Measurements from ENCODE around the gene KRTAP5-1. TPM values are rescaled to one million over a fixed set of nuclear protein-coding genes. Genes with fewer than 3 reads are reported as not detected.

Gene KRTAP5-1
- polyA plus RNA-seq, 2 donors = not detected

- no peaks in the 10 kb centered on the region for H3K9me3 ChIP-seq (ENCODE audit: control insufficient read depth in 2 of 2, insufficient read depth in 1 of 2, low read depth in 1 of 2, low read length in 1 of 2)
- H3K36me3 ChIP-seq (ENCODE audit: control insufficient read depth in 2 of 2, insufficient read depth in 2 of 2, low read length in 1 of 2) = no peaks in the 10 kb centered on the region
- no peak overlapping the region for H3K4me3 ChIP-seq (ENCODE audit: low read depth in 1 of 2, low read length in 2 of 2)
- 82 to 85% methylated on average over 20 to 22 of the region's 22 CpGs for WGBS, 2 donors
- no peaks in the 10 kb centered on the region for H3K27me3 ChIP-seq (ENCODE audit: control insufficient read depth in 1 of 2, insufficient read depth in 2 of 2, low read length in 2 of 2)
- H3K27ac ChIP-seq (ENCODE audit: low read depth in 2 of 2, low read length in 1 of 2) = no peak overlapping the region
- H3K4me1 ChIP-seq (ENCODE audit: control insufficient read depth in 2 of 2, insufficient read depth in 2 of 2, low read length in 1 of 2) = peaks cover 0 to 11% of the 10 kb centered on the region in 2 donors
Observed at GRCh38 chr11:1541474-1542204, 43.4 kb downstream of the KRTAP5-1 start.

- Histone ChIP-seq H3K4me3 (ENCODE audit: low read depth in 1 of 2, low read length in 2 of 2) (no peak overlapping the region), H3K9me3 (ENCODE audit: control insufficient read depth in 2 of 2, insufficient read depth in 1 of 2, low read depth in 1 of 2, low read length in 1 of 2) (no peaks in the 10 kb centered on the region), H3K27me3 (ENCODE audit: control insufficient read depth in 1 of 2, insufficient read depth in 2 of 2, low read length in 2 of 2) (no peaks in the 10 kb centered on the region), H3K4me1 (ENCODE audit: control insufficient read depth in 2 of 2, insufficient read depth in 2 of 2, low read length in 1 of 2) (peaks cover 5 to 7% of the 10 kb centered on the region in 2 donors), H3K36me3 (ENCODE audit: control insufficient read depth in 2 of 2, insufficient read depth in 2 of 2, low read length in 1 of 2) (peaks cover 0 to 3% of the 10 kb centered on the region in 2 donors), H3K27ac (ENCODE audit: low read depth in 2 of 2, low read length in 1 of 2) (no peak overlapping the region)
- WGBS, 2 donors = 89 to 90% methylated on average over 6 of the region's 6 CpGs
Observed at GRCh38 chr11:1540074-1540473, 45.0 kb downstream of the KRTAP5-1 start.

GRCh38 chr11:1538153-1538552 lies 46.9 kb downstream of the KRTAP5-1 start:
- Histone ChIP-seq H3K27me3 (ENCODE audit: control insufficient read depth in 1 of 2, insufficient read depth in 2 of 2, low read length in 2 of 2) (no peaks in the 10 kb centered on the region), H3K36me3 (ENCODE audit: control insufficient read depth in 2 of 2, insufficient read depth in 2 of 2, low read length in 1 of 2) (peaks cover 0 to 6% of the 10 kb centered on the region in 2 donors), H3K4me1 (ENCODE audit: control insufficient read depth in 2 of 2, insufficient read depth in 2 of 2, low read length in 1 of 2) (peaks cover 15 to 16% of the 10 kb centered on the region in 2 donors), H3K27ac (ENCODE audit: low read depth in 2 of 2, low read length in 1 of 2) (no peak overlapping the region), H3K4me3 (ENCODE audit: low read depth in 1 of 2, low read length in 2 of 2) (no peak overlapping the region), H3K9me3 (ENCODE audit: control insufficient read depth in 2 of 2, insufficient read depth in 1 of 2, low read depth in 1 of 2, low read length in 1 of 2) (no peaks in the 10 kb centered on the region)
- 80 to 91% methylated on average over 5 of the region's 5 CpGs for WGBS, 2 donors

GRCh38 chr11:1536065-1536843 lies 48.8 kb downstream of the KRTAP5-1 start:
- H3K27ac ChIP-seq (ENCODE audit: low read depth in 2 of 2, low read length in 1 of 2) = no peak overlapping the region

DNA sequence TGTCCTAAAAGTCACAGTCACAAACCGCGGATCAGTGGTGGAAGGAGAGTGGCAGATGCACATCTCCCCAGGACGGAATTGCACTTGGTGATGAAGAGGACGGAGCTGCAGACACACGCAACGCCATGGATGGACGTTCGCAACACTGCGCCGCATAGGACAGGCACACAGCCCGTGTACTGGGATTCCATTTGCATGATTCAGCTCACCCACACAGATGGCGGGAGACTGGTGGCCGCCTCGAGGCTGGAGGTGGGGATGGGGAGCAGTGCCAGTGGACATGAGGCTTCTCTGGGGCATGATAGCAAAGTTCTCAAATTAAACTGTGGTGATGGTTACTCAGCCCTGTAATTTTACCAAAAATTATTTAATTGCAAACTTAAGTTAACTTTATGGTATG lies 50.4 kb downstream of the KRTAP5-1 start:
- Histone ChIP-seq H3K9me3 (ENCODE audit: control insufficient read depth in 2 of 2, insufficient read depth in 1 of 2, low read depth in 1 of 2, low read length in 1 of 2) (no peaks in the 10 kb centered on the region), H3K4me1 (ENCODE audit: control insufficient read depth in 2 of 2, insufficient read depth in 2 of 2, low read length in 1 of 2) (peaks cover 20 to 45% of the 10 kb centered on the region in 2 donors), H3K27ac (ENCODE audit: low read depth in 2 of 2, low read length in 1 of 2) (no peak overlapping the region), H3K36me3 (ENCODE audit: control insufficient read depth in 2 of 2, insufficient read depth in 2 of 2, low read length in 1 of 2) (peaks cover 0 to 10% of the 10 kb centered on the region in 2 donors), H3K4me3 (ENCODE audit: low read depth in 1 of 2, low read length in 2 of 2) (no peak overlapping the region), H3K27me3 (ENCODE audit: control insufficient read depth in 1 of 2, insufficient read depth in 2 of 2, low read length in 2 of 2) (no peaks in the 10 kb centered on the region)
- 65 to 74% methylated on average over 14 of the region's 14 CpGs for WGBS, 2 donors

More at GRCh38 chr11:1536065-1536843, 48.8 kb downstream of the KRTAP5-1 start:
- peaks cover 15 to 35% of the 10 kb centered on the region in 2 donors for H3K4me1 ChIP-seq (ENCODE audit: control insufficient read depth in 2 of 2, insufficient read depth in 2 of 2, low read length in 1 of 2)
- WGBS, 2 donors = 68 to 70% methylated on average over 16 of the region's 16 CpGs
- no peaks in the 10 kb centered on the region for H3K9me3 ChIP-seq (ENCODE audit: control insufficient read depth in 2 of 2, insufficient read depth in 1 of 2, low read depth in 1 of 2, low read length in 1 of 2)
- H3K27me3 ChIP-seq (ENCODE audit: control insufficient read depth in 1 of 2, insufficient read depth in 2 of 2, low read length in 2 of 2) = no peaks in the 10 kb centered on the region
- H3K4me3 ChIP-seq (ENCODE audit: low read depth in 1 of 2, low read length in 2 of 2) = no peak overlapping the region
- peaks cover 0 to 6% of the 10 kb centered on the region in 2 donors for H3K36me3 ChIP-seq (ENCODE audit: control insufficient read depth in 2 of 2, insufficient read depth in 2 of 2, low read length in 1 of 2)

Other genes with a start within 250 kb of the KRTAP5-1 start
- 1 to 10 TPM in 1 of 2 donors, under 1 TPM in 1; 0.90 to 1.1 TPM for gene BRSK2, start 195.3 kb downstream of the KRTAP5-1 start, polyA plus RNA-seq
- gene MOB2, start 98.5 kb downstream of the KRTAP5-1 start, polyA plus RNA-seq = 10 to 100 TPM; 33.2 to 43.8 TPM
- under 1 TPM; 0.69 to 0.84 TPM for gene DUSP8, start 13.0 kb downstream of the KRTAP5-1 start, polyA plus RNA-seq
- not detected for gene KRTAP5-2, start 13.0 kb upstream of the KRTAP5-1 start, polyA plus RNA-seq
- gene KRTAP5-3, start 23.2 kb upstream of the KRTAP5-1 start, polyA plus RNA-seq = not detected
- not detected for gene KRTAP5-4, start 36.9 kb upstream of the KRTAP5-1 start, polyA plus RNA-seq
- not detected for gene KRTAP5-5, start 44.5 kb upstream of the KRTAP5-1 start, polyA plus RNA-seq
- gene KRTAP5-6, start 111.9 kb upstream of the KRTAP5-1 start, polyA plus RNA-seq = not detected
- gene IFITM10, start 165.3 kb upstream of the KRTAP5-1 start, polyA plus RNA-seq = 1 to 10 TPM in 1 of 2 donors, under 1 TPM in 1; 0.73 to 1.1 TPM
- 100 to 1,000 TPM; 273 to 284 TPM for gene CTSD, start 178.6 kb upstream of the KRTAP5-1 start, polyA plus RNA-seq
- gene SYT8, start 249.7 kb upstream of the KRTAP5-1 start, polyA plus RNA-seq = 100 to 1,000 TPM in 1 of 2 donors, 10 to 100 TPM in 1; 38.9 to 360 TPM